Sigmoid colon (tissue), 4 donors: ENCODE measurements around the gene ACOT7.

Experiments used
- EP300 ChIP-seq, 4 donors: sonication (generic); formaldehyde crosslinking; IDR thresholded peaks; one replicate each; pipeline ENCODE4 v1.6.1; 2017; ENCODE audit warnings: antibody characterized with exemption in 4 of 4
- POLR2A ChIP-seq, 2 donors: fragments of 450-650 bp; IDR thresholded peaks; one replicate each; pipeline ENCODE4 v1.6.1; 2016; ENCODE audit warnings: antibody characterized with exemption in 2 of 2, mild to moderate bottlenecking in 2 of 2, moderate library complexity in 2 of 2
- POLR2AphosphoS5 ChIP-seq, 4 donors: sonication (generic); formaldehyde crosslinking; IDR thresholded peaks; one replicate each; pipeline ENCODE4 v1.6.1; 2017; ENCODE audit warnings: antibody characterized with exemption in 4 of 4
- TF ChIP-seq, protein P1 (sequence below), 4 experiments: fragments of 450-650 bp in 3 of 4; fragments of 200-600 bp in 1 of 4; IDR thresholded peaks; one replicate each; pipeline ENCODE4 v1.5.1; 2016 to 2019; ENCODE audit warnings: antibody characterized with exemption in 4 of 4, mild to moderate bottlenecking in 3 of 4, moderate library complexity in 2 of 4

DNA sequence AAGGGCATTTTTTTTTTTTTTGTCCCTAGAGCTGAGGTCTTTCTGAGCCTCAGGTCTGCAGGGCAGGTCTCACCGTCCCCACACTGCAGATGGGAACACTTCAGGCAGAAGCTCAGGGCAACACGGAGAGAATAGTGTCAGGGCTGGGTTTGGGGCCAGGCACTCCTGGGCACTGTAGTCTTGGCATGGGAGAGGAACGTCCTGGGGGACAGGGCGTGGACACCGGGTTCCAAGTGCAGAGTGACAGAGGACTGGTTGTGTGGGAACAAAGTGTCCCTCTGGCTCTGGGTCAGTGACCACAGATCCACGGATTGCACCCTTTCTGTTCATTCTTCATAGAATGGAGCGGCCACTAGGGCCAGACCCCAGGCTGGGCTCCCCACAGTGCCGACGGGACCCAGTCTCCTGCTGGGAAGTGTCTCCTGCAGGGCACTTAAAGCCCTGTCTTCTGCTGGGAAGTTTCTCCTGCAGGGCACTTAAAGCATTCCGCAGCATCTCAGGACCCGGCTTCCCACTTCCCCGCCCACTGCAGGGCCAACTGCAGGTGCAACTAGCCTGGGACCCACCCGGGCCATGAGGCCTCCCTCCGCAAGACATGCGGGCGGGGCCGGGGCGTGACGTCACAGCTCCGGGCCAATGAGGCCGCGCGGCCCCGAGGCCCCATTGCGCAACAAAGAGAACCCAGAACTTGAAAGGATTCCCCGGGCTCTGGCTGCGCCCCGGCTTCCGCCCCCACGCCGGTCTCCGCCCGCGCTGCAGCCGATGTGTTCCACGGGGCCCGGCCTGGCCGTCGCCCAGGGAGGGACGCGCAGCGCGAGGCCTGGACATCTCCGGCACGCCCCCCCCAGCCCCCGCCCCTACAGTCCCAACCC, 133.8 kb downstream of the ACOT7 start:
- TF ChIP-seq, protein P1, sequence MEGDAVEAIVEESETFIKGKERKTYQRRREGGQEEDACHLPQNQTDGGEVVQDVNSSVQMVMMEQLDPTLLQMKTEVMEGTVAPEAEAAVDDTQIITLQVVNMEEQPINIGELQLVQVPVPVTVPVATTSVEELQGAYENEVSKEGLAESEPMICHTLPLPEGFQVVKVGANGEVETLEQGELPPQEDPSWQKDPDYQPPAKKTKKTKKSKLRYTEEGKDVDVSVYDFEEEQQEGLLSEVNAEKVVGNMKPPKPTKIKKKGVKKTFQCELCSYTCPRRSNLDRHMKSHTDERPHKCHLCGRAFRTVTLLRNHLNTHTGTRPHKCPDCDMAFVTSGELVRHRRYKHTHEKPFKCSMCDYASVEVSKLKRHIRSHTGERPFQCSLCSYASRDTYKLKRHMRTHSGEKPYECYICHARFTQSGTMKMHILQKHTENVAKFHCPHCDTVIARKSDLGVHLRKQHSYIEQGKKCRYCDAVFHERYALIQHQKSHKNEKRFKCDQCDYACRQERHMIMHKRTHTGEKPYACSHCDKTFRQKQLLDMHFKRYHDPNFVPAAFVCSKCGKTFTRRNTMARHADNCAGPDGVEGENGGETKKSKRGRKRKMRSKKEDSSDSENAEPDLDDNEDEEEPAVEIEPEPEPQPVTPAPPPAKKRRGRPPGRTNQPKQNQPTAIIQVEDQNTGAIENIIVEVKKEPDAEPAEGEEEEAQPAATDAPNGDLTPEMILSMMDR (IDR thresholded peaks at IDR 0.05): no peak
- TF ChIP-seq POLR2A (IDR thresholded peaks at IDR 0.05) (peak in 1 of 2 donors; percentile 6), POLR2AphosphoS5 (IDR thresholded peaks at IDR 0.05) (peak in 2 of 4 donors; percentile 10 to 18), EP300 (IDR thresholded peaks at IDR 0.05) (no peak)
